NT2/D1 (cell line): ENCODE results near the gene ARHGEF16.

Source experiments
- YY1 ChIP-seq: IDR thresholded peaks from 2 replicates; pipeline ENCODE4 v1.6.1; 2011; ENCODE audit not compliant: insufficient read length, insufficient read depth
- ZNF274 ChIP-seq: IDR thresholded peaks from 2 replicates; pipeline ENCODE4 v1.6.1; 2011; ENCODE audit warnings: mild to moderate bottlenecking, low read depth, low read length

DNA sequence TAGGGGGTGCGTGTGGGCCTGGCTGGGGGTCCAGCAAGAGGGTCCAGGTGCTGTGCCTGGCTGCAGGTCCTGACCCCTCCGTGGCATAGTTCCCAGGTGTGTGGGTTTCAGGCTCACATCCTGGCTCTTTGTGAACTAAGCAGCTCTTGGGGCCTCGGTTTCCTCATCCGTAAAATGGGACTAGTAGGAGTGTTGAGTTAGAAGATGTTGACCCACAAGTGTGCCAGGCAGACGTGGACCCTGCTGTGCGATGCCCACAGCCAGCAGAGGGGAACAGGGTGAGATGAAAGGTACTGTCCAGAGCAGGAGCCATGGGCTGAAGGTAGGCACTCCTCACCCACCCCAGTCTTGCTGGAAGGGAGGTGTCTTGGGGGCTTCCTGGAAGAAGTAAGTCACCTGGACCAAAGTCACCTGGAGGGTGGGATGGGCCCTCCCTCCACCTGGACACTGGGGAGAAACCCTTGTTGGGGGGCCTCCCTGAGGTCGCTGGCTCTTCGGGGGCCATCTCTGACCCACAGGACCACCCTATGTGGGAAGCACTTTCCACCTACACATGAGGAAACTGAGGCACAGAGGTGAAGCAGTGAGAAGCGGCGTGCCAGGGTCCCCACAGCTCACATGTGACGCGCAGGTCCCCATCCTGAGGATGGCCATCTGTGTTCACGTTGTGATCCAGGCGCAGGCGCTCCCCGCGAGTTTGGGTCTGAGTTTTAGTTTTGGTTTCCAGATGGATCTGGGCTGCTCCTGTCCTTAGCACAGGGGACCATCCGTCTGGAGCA lies 1.4 kb downstream of the ARHGEF16 start:
- TF ChIP-seq ZNF274 (no peak), YY1 (no peak)
